Right atrium auricular region (tissue), 2 donors: ENCODE data around the gene CHD6. TPM values are rescaled to one million over a fixed set of nuclear protein-coding genes. Genes with fewer than 3 reads are reported as not detected.
A peak's percentile ranks its signal among the peaks of the same experiment; 100 is the strongest.

Experiments used
- DNase-seq: peaks from one replicate; pipeline ENCODE4 v3.0.0-alpha.2; 2019; ENCODE audit warnings: low spot score
- H3K27ac ChIP-seq, 2 donors: fragments of 200-600 bp; sonication (generic); 1 replicate in 1 of 2; 2 replicates in 1 of 2; pipeline ENCODE4 v1.5.1; 2016 to 2019
- H3K27me3 ChIP-seq, 2 donors: fragments of 200-600 bp; sonication (generic); one replicate each; pipeline versions ENCODE4 v1.5.1 to v1.6.0; 2017 to 2019
- H3K36me3 ChIP-seq: fragments of 200-600 bp; sonication (generic); one replicate; pipeline ENCODE4 v1.5.1; 2016
- H3K4me1 ChIP-seq, 2 donors: fragments of 200-600 bp; sonication (generic); one replicate each; pipeline versions ENCODE4 v1.5.1 to v1.6.0; 2017 to 2019
- H3K4me3 ChIP-seq, 2 donors: fragments of 200-600 bp; sonication (generic); 1 replicate in 1 of 2; 2 replicates in 1 of 2; pipeline ENCODE4 v1.5.1; 2017 to 2019; ENCODE audit warnings: mild to moderate bottlenecking in 1 of 2, moderate library complexity in 1 of 2
- H3K9me3 ChIP-seq, 2 donors: fragments of 200-600 bp; sonication (generic); one replicate each; pipeline ENCODE4 v1.5.1; 2019
- total RNA-seq, 2 donors: library from RNA; depleted of rRNA; stranded (reverse); fragments of >200 nt; gene quantifications; one replicate each; pipeline ENCODE4 v1.1.0, GENCODE V29; 2016
- TF ChIP-seq, protein P1 (sequence below), 2 donors: fragments of 200-600 bp; sonication (generic); IDR thresholded peaks; one replicate each; pipeline ENCODE4 v1.5.1; 2019; ENCODE audit warnings: antibody characterized with exemption in 2 of 2

CHD6 gene
- total RNA-seq, 2 donors from 2014 or later = 22.2 to 27.4 TPM

DNA sequence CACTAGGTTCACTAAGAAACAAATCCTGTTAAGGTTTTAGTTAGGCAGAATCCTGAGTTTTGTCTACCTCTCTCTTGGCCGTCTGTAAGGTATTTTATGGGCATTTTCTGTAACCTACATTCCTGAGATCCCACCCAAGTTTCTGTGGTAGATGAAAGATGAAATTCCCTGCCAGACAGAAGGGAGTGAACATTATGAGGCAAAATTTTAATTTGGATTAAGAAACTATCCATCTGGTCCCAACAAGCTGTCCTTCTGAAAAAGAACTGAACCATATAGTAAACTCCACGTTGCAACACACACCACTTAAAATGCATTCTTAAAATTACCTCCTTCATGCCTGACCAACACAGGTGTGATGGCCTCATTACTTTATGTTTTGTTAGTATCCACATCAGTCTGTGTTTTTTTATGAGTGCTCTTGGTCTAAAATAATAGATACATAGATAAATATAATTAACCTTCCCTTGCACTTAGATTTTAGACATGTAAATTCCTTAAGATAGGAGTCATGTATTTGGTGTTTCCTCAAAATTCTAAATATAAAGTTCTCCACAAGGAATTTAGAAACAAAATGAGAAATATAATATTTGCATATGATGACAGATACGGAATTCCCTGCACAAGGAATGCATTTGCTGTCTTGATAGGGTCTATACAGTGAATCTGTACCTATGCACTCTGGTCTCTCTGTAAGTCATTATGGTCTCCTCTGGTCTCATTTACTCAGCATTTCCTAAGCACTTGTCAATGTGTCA lies 86.5 kb downstream of the CHD6 start:
- Histone ChIP-seq H3K27me3 (no peaks in the 10 kb centered on the region), H3K9me3 (no peaks in the 10 kb centered on the region), H3K36me3 (peaks cover 14% of the 10 kb centered on the region), H3K27ac (no peak overlapping the region), H3K4me3 (no peak overlapping the region), H3K4me1 (peaks cover 0 to 3% of the 10 kb centered on the region in 2 donors)
- no peak for DNase-seq
- TF ChIP-seq, protein P1, sequence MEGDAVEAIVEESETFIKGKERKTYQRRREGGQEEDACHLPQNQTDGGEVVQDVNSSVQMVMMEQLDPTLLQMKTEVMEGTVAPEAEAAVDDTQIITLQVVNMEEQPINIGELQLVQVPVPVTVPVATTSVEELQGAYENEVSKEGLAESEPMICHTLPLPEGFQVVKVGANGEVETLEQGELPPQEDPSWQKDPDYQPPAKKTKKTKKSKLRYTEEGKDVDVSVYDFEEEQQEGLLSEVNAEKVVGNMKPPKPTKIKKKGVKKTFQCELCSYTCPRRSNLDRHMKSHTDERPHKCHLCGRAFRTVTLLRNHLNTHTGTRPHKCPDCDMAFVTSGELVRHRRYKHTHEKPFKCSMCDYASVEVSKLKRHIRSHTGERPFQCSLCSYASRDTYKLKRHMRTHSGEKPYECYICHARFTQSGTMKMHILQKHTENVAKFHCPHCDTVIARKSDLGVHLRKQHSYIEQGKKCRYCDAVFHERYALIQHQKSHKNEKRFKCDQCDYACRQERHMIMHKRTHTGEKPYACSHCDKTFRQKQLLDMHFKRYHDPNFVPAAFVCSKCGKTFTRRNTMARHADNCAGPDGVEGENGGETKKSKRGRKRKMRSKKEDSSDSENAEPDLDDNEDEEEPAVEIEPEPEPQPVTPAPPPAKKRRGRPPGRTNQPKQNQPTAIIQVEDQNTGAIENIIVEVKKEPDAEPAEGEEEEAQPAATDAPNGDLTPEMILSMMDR (IDR thresholded peaks at IDR 0.05) = no peak

DNA sequence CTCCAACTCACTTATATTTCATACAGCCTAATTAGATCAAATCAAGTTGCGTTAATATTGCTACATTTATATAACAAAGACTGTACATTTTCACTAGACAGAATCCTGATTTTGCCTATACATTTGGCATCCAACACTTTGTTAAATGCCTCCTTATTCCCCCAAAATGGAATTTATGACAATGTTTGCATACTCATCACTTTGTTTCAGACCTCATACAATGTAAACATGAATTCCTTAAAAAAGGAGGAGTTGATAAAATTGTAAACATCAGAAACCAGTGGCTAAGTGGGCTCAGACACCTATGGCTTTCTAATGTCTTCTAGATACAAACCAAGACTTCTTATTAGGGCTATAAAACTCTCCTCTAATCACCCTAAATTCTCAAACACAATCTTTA lies 87.3 kb downstream of the CHD6 start:
- Histone ChIP-seq H3K27ac (no peak overlapping the region), H3K4me3 (no peak overlapping the region), H3K27me3 (no peaks in the 10 kb centered on the region), H3K4me1 (peaks cover 0 to 11% of the 10 kb centered on the region in 2 donors), H3K9me3 (no peaks in the 10 kb centered on the region), H3K36me3 (peaks cover 14% of the 10 kb centered on the region)
- TF ChIP-seq, protein P1 (IDR thresholded peaks at IDR 0.05) = no peak
- no peak for DNase-seq

DNA sequence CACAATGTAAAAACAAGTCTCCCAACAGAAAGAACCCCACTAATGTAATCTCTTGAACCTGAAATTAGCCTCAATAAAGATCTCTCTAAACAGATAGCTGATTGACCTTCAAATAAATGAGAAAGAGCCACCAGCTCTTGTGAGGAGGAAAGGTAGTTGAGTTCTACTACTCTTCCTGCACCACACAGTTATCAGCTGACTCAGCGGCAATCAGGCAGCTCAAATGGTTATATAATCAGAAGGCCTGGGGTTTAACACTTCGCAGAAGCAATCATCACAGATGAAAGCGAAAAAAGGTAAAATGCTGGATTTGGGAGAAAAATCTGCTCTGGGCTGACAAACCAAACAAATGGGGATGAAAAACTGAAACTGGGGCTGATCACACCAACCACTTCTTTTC lies 91.8 kb downstream of the CHD6 start:
- Histone ChIP-seq H3K9me3 (no peaks in the 10 kb centered on the region), H3K27me3 (no peaks in the 10 kb centered on the region), H3K4me3 (no peak overlapping the region), H3K27ac (no peak overlapping the region), H3K4me1 (peaks cover 0 to 32% of the 10 kb centered on the region in 2 donors), H3K36me3 (no peaks in the 10 kb centered on the region)
- TF ChIP-seq, protein P1 (IDR thresholded peaks at IDR 0.05) = no peak
- DNase-seq = no peak

DNA sequence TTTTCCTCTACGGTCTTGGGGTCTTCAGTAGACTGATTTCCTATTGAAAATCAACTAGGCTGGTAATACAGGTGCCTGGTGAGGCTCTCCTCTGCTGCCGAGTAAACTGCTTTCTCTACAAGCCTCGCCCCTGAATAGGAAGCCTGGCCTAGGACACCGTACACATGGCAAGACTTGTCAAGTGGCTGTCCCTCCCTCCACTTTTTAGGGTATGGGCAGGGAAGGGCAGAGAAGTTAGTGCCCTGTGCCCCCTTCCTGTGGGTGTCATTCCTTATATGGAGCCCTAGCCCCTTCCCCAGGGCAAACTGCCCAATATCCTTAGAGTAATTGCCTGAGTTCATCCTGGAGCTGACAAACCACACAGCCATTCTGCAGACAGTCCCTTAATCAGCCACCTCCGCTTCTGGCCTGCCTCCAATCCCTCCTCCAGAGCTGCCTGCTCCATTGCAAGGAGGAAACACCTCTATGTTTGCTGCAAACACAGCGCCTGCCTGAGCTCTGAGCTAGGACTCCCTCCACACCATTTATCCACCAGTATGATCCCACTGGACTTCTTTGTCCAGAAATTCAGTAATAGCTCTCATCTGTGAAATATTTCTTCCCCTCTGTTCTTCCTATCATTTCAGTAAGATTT lies 93.1 kb downstream of the CHD6 start:
- TF ChIP-seq, protein P1 (IDR thresholded peaks at IDR 0.05) = no peak
- Histone ChIP-seq H3K4me1 (peaks cover 0 to 32% of the 10 kb centered on the region in 2 donors), H3K36me3 (no peaks in the 10 kb centered on the region), H3K4me3 (peak overlapping the region in 1 of 2 donors; percentile 12), H3K9me3 (no peaks in the 10 kb centered on the region), H3K27ac (peak overlapping the region in 1 of 2 donors; percentile 54), H3K27me3 (no peaks in the 10 kb centered on the region)
- DNase-seq = peak; percentile 76

DNA sequence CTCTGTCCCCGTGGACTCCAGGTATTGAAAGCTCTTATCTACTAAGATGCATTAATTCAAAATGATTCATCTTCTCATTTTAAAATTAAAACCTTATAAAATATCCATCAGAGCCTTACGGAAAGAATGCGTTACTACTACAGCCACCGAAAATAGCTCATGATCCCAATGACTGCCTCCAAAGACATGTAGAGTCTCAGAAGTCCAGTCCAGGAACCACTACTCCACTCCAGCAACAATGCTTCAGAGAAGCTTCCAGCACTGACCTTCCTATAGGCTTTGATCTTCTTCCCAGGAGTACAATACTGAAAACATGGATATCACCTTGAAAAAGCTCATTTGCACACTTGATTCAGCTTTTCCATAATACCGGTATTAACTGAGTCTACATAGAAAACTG lies 94.3 kb downstream of the CHD6 start:
- no peak overlapping the region for H3K4me3 ChIP-seq
- H3K36me3 ChIP-seq = no peaks in the 10 kb centered on the region
- TF ChIP-seq, protein P1 (IDR thresholded peaks at IDR 0.05) = no peak
- no peaks in the 10 kb centered on the region for H3K27me3 ChIP-seq
- DNase-seq = no peak
- H3K9me3 ChIP-seq = no peaks in the 10 kb centered on the region
- H3K4me1 ChIP-seq = peaks cover 0 to 32% of the 10 kb centered on the region in 2 donors
- H3K27ac ChIP-seq = peak overlapping the region in 1 of 2 donors; percentile 54
